ENCODE measurements around the gene ARL2BP.

The ARL2BP gene

GRCh38 chr16:57283214-57283958, 38.3 kb downstream of the ARL2BP start:
- Histone ChIP-seq H2AFZ (ENCODE audit: low read length, unreplicated experiment) (no peak overlapping the region), H3K4me3 (ENCODE audit: low read depth, low read length) (no peak overlapping the region), H3K27ac (ENCODE audit: low read depth, low read length) (no peak overlapping the region), H3K36me3 (ENCODE audit: insufficient read depth, low read length) (no peaks in the 10 kb centered on the region), H3K79me2 (ENCODE audit: control insufficient read depth, insufficient read depth, low read length, unreplicated experiment) (no peaks in the 10 kb centered on the region), H3K4me1 (ENCODE audit: control insufficient read depth, insufficient read depth, low read length, unreplicated experiment) (no peaks in the 10 kb centered on the region), H3K27me3 (ENCODE audit: insufficient read depth, low read length) (peaks cover 40% of the 10 kb centered on the region)

GRCh38 chr16:57283959-57284208, 38.8 kb downstream of the ARL2BP start:
- Histone ChIP-seq H3K4me3 (ENCODE audit: low read depth, low read length) (peak overlapping the region; percentile 69; the same call in 1 of the 2 replicates), H3K27me3 (ENCODE audit: insufficient read depth, low read length) (peaks cover 40% of the 10 kb centered on the region), H2AFZ (ENCODE audit: low read length, unreplicated experiment) (no peak overlapping the region), H3K79me2 (ENCODE audit: control insufficient read depth, insufficient read depth, low read length, unreplicated experiment) (no peaks in the 10 kb centered on the region), H3K36me3 (ENCODE audit: insufficient read depth, low read length) (no peaks in the 10 kb centered on the region), H3K27ac (ENCODE audit: low read depth, low read length) (no peak overlapping the region), H3K4me1 (ENCODE audit: control insufficient read depth, insufficient read depth, low read length, unreplicated experiment) (no peaks in the 10 kb centered on the region)

- peak within 1 kb of the TSS; percentile 69 for H3K4me3 ChIP-seq (ENCODE audit: low read depth, low read length)
- H2AFZ ChIP-seq (ENCODE audit: low read length, unreplicated experiment): peak within 1 kb of the TSS; percentile 6
- no peaks in the 10 kb centered on the region for H3K79me2 ChIP-seq (ENCODE audit: control insufficient read depth, insufficient read depth, low read length, unreplicated experiment)
- peaks cover 40% of the 10 kb centered on the region for H3K27me3 ChIP-seq (ENCODE audit: insufficient read depth, low read length)
- H3K4me1 ChIP-seq (ENCODE audit: control insufficient read depth, insufficient read depth, low read length, unreplicated experiment): no peaks in the 10 kb centered on the region
- no peak within 1 kb of the TSS for H3K27ac ChIP-seq (ENCODE audit: low read depth, low read length)
- H3K36me3 ChIP-seq (ENCODE audit: insufficient read depth, low read length): no peaks in the 10 kb centered on the region
Measured at GRCh38 chr16:57284209-57284951, 39.3 kb downstream of the ARL2BP start, which contains the start of gene PLLP. Gene PLLP (minus strand): TSS chr16:57284672. CDS start chr16:57284540, 132 bp downstream.

GRCh38 chr16:57284952-57285363, 39.9 kb downstream of the ARL2BP start:
- Histone ChIP-seq H3K79me2 (ENCODE audit: control insufficient read depth, insufficient read depth, low read length, unreplicated experiment) (no peaks in the 10 kb centered on the region), H2AFZ (ENCODE audit: low read length, unreplicated experiment) (peak overlapping the region; percentile 6), H3K4me3 (ENCODE audit: low read depth, low read length) (peak overlapping the region; percentile 69), H3K36me3 (ENCODE audit: insufficient read depth, low read length) (no peaks in the 10 kb centered on the region), H3K4me1 (ENCODE audit: control insufficient read depth, insufficient read depth, low read length, unreplicated experiment) (no peaks in the 10 kb centered on the region), H3K27ac (ENCODE audit: low read depth, low read length) (no peak overlapping the region), H3K27me3 (ENCODE audit: insufficient read depth, low read length) (peaks cover 40% of the 10 kb centered on the region)

GRCh38 chr16:57285379-57285778, 40.3 kb downstream of the ARL2BP start:
- Histone ChIP-seq H3K36me3 (ENCODE audit: insufficient read depth, low read length) (no peaks in the 10 kb centered on the region), H3K4me1 (ENCODE audit: control insufficient read depth, insufficient read depth, low read length, unreplicated experiment) (no peaks in the 10 kb centered on the region), H3K27me3 (ENCODE audit: insufficient read depth, low read length) (peaks cover 40% of the 10 kb centered on the region), H3K4me3 (ENCODE audit: low read depth, low read length) (no peak overlapping the region), H2AFZ (ENCODE audit: low read length, unreplicated experiment) (no peak overlapping the region), H3K27ac (ENCODE audit: low read depth, low read length) (no peak overlapping the region), H3K79me2 (ENCODE audit: control insufficient read depth, insufficient read depth, low read length, unreplicated experiment) (no peaks in the 10 kb centered on the region)

GRCh38 chr16:57289391-57290257, 44.6 kb downstream of the ARL2BP start:
- Histone ChIP-seq H3K4me3 (ENCODE audit: low read depth, low read length) (no peak overlapping the region), H3K27ac (ENCODE audit: low read depth, low read length) (no peak overlapping the region), H3K4me1 (ENCODE audit: control insufficient read depth, insufficient read depth, low read length, unreplicated experiment) (no peaks in the 10 kb centered on the region), H3K27me3 (ENCODE audit: insufficient read depth, low read length) (peaks cover 11% of the 10 kb centered on the region), H2AFZ (ENCODE audit: low read length, unreplicated experiment) (no peak overlapping the region), H3K36me3 (ENCODE audit: insufficient read depth, low read length) (no peaks in the 10 kb centered on the region), H3K79me2 (ENCODE audit: control insufficient read depth, insufficient read depth, low read length, unreplicated experiment) (no peaks in the 10 kb centered on the region)

- H2AFZ ChIP-seq (ENCODE audit: low read length, unreplicated experiment): no peak overlapping the region
- no peak overlapping the region for H3K4me3 ChIP-seq (ENCODE audit: low read depth, low read length)
- H3K27me3 ChIP-seq (ENCODE audit: insufficient read depth, low read length): no peaks in the 10 kb centered on the region
- no peaks in the 10 kb centered on the region for H3K79me2 ChIP-seq (ENCODE audit: control insufficient read depth, insufficient read depth, low read length, unreplicated experiment)
- no peaks in the 10 kb centered on the region for H3K36me3 ChIP-seq (ENCODE audit: insufficient read depth, low read length)
- no peak overlapping the region for H3K27ac ChIP-seq (ENCODE audit: low read depth, low read length)
- H3K4me1 ChIP-seq (ENCODE audit: control insufficient read depth, insufficient read depth, low read length, unreplicated experiment): no peaks in the 10 kb centered on the region
Measured at GRCh38 chr16:57297856-57298255, 52.8 kb downstream of the ARL2BP start.

- peak overlapping the region; percentile 76 for H2AFZ ChIP-seq (ENCODE audit: low read length, unreplicated experiment)
- H3K27me3 ChIP-seq (ENCODE audit: insufficient read depth, low read length): no peaks in the 10 kb centered on the region
- peak overlapping the region; percentile 37 for H3K27ac ChIP-seq (ENCODE audit: low read depth, low read length)
- no peaks in the 10 kb centered on the region for H3K79me2 ChIP-seq (ENCODE audit: control insufficient read depth, insufficient read depth, low read length, unreplicated experiment)
- H3K36me3 ChIP-seq (ENCODE audit: insufficient read depth, low read length): no peaks in the 10 kb centered on the region
- H3K4me3 ChIP-seq (ENCODE audit: low read depth, low read length): peak overlapping the region; percentile 80
- peaks cover 7% of the 10 kb centered on the region for H3K4me1 ChIP-seq (ENCODE audit: control insufficient read depth, insufficient read depth, low read length, unreplicated experiment)
Measured at GRCh38 chr16:57299009-57299718, 54.1 kb downstream of the ARL2BP start.

GRCh38 chr16:57299719-57300386, 54.8 kb downstream of the ARL2BP start:
- H3K36me3 ChIP-seq (ENCODE audit: insufficient read depth, low read length): no peaks in the 10 kb centered on the region
- H3K4me3 ChIP-seq (ENCODE audit: low read depth, low read length): peak overlapping the region; percentile 80
- H2AFZ ChIP-seq (ENCODE audit: low read length, unreplicated experiment): peak overlapping the region; percentile 76
- peak overlapping the region; percentile 78 for H3K27ac ChIP-seq (ENCODE audit: low read depth, low read length)
- H3K79me2 ChIP-seq (ENCODE audit: control insufficient read depth, insufficient read depth, low read length, unreplicated experiment): no peaks in the 10 kb centered on the region
- peaks cover 12% of the 10 kb centered on the region for H3K4me1 ChIP-seq (ENCODE audit: control insufficient read depth, insufficient read depth, low read length, unreplicated experiment)
- no peaks in the 10 kb centered on the region for H3K27me3 ChIP-seq (ENCODE audit: insufficient read depth, low read length)

Measured in ACC112 (cell line).